IMR-90 (cell line): ENCODE results near the gene SHISAL2B. TPM values are rescaled to one million over a fixed set of nuclear protein-coding genes. Genes with fewer than 3 reads are reported as not detected.

Experiments used
- ATAC-seq: fragments of 200-7000 bp; cut with Tn5 transposase; 2 replicates; pipeline ENCODE4 v1.9.1; 2020; ENCODE audit warnings: low read depth, mild to moderate bottlenecking, moderate library complexity
- BruUV-seq: library from RNA; stranded (reverse); fragments of 400-500 nt; replicated peaks from 2 replicates; lab custom pipeline; 2021; lab: Mats Ljungman, UMichigan
- CTCF ChIA-PET: fragments of 300-600 bp; formaldehyde crosslinking; extraction: SDS; loops from one replicate; lab custom pipeline; 2021; ENCODE audit warnings: antibody characterized with exemption; lab: Yijun Ruan, JAX
- POLR2A ChIA-PET: fragments of 300-600 bp; sonication (Branson Sonifier 250); formaldehyde crosslinking; loops from one replicate; lab custom pipeline; 2022; ENCODE audit warnings: antibody characterized with exemption; ENCODE audit not compliant: unreplicated experiment; lab: Charles Lee
- DNase-seq: peaks from one replicate; pipeline ENCODE4 v3.0.0; 2013
- H2AFZ ChIP-seq: replicated peaks from 2 replicates; pipeline ENCODE3; 2013; ENCODE audit warnings: low read length, mild to moderate bottlenecking; ENCODE audit not compliant: poor library complexity
- H2AK5ac ChIP-seq: 2 replicates; pipeline ENCODE4 v1.6.1; 2013; ENCODE audit warnings: low read depth, low read length, inconsistent platforms
- H2AK9ac ChIP-seq: replicated peaks from 2 replicates; pipeline ENCODE3; 2013; ENCODE audit warnings: mild to moderate bottlenecking, low read depth, low read length, moderate library complexity; ENCODE audit not compliant: poor library complexity
- H2BK120ac ChIP-seq: 2 replicates; pipeline ENCODE4 v1.6.1; 2013; ENCODE audit warnings: low read depth, low read length, inconsistent platforms
- H2BK15ac ChIP-seq: 3 replicates; pipeline ENCODE4 v1.6.1; 2013; ENCODE audit warnings: low read depth, low read length, inconsistent platforms
- H2BK20ac ChIP-seq: 2 replicates; pipeline ENCODE4 v1.6.1; 2013; ENCODE audit warnings: low read depth, mild to moderate bottlenecking, inconsistent platforms, low read length, moderate library complexity
- H2BK5ac ChIP-seq: 2 replicates; pipeline ENCODE4 v1.6.1; 2013; ENCODE audit warnings: mild to moderate bottlenecking, low read depth, low read length, inconsistent platforms; ENCODE audit not compliant: poor library complexity, severe bottlenecking
- H3K14ac ChIP-seq: replicated peaks from 2 replicates; pipeline ENCODE4 v1.6.1; 2013; ENCODE audit warnings: low read depth, low read length, inconsistent platforms
- H3K18ac ChIP-seq: 2 replicates; pipeline ENCODE4 v1.6.1; 2013; ENCODE audit warnings: low read depth, low read length, control low read depth
- H3K23ac ChIP-seq: 2 replicates; pipeline ENCODE4 v1.6.1; 2013; ENCODE audit warnings: low read depth, low read length, inconsistent platforms
- H3K27ac ChIP-seq: 2 replicates; pipeline ENCODE4 v1.5.1; 2013; ENCODE audit warnings: mild to moderate bottlenecking, control low read depth, low read length; ENCODE audit not compliant: insufficient read depth
- H3K27me3 ChIP-seq: 2 replicates; pipeline ENCODE4 v1.6.1; 2013; ENCODE audit warnings: low read length; ENCODE audit not compliant: control insufficient read depth, insufficient read depth
- H3K36me3 ChIP-seq: 2 replicates; pipeline ENCODE4 v1.6.1; 2013; ENCODE audit warnings: low read length, mixed read lengths; ENCODE audit not compliant: control insufficient read depth, insufficient read depth
- H3K4ac ChIP-seq: 2 replicates; pipeline ENCODE4 v1.6.1; 2013; ENCODE audit warnings: low read depth, low read length, inconsistent platforms
- H3K4me1 ChIP-seq: 2 replicates; pipeline ENCODE4 v1.6.1; 2013; ENCODE audit warnings: low read length, mixed read lengths; ENCODE audit not compliant: control insufficient read depth, insufficient read depth
- H3K4me2 ChIP-seq: 2 replicates; pipeline ENCODE4 v1.6.1; 2013; ENCODE audit warnings: low read depth, mild to moderate bottlenecking, control low read depth, low read length, moderate library complexity
- H3K4me3 ChIP-seq: 2 replicates; pipeline ENCODE4 v1.5.1; 2013; ENCODE audit warnings: low read depth, mild to moderate bottlenecking, control low read depth, low read length, moderate library complexity; ENCODE audit not compliant: insufficient read depth
- H3K56ac ChIP-seq: 2 replicates; pipeline ENCODE4 v1.6.1; 2013; ENCODE audit warnings: low read length, inconsistent platforms; ENCODE audit not compliant: insufficient read depth; ENCODE audit errors: extremely low read depth
- H3K79me1 ChIP-seq, 2 experiments: 2 replicates each; pipeline ENCODE4 v1.6.1; 2013; ENCODE audit warnings: low read length in 2 of 2, inconsistent platforms in 1 of 2, low read depth in 1 of 2
- H3K9ac ChIP-seq: 2 replicates; pipeline ENCODE4 v1.6.1; 2013; ENCODE audit warnings: low read depth, low read length, control low read depth
- H3K9me1 ChIP-seq: 2 replicates; pipeline ENCODE4 v1.6.1; 2013; ENCODE audit warnings: low read length, inconsistent platforms; ENCODE audit not compliant: insufficient read depth
- H3K9me3 ChIP-seq: 2 replicates; pipeline ENCODE4 v1.6.1; 2013; ENCODE audit warnings: low read length; ENCODE audit not compliant: control insufficient read depth, insufficient read depth
- H4K20me1 ChIP-seq: 2 replicates; pipeline ENCODE4 v1.6.1; 2013; ENCODE audit warnings: low read length, inconsistent platforms; ENCODE audit not compliant: insufficient read depth
- H4K5ac ChIP-seq: 2 replicates; pipeline ENCODE4 v1.6.1; 2013; ENCODE audit warnings: mild to moderate bottlenecking, low read depth, low read length, control low read depth
- H4K8ac ChIP-seq, 2 experiments: 2 replicates each; pipeline ENCODE4 v1.6.1; 2013; ENCODE audit warnings: low read depth in 2 of 2, low read length in 2 of 2, control low read depth in 1 of 2, inconsistent platforms in 1 of 2
- H4K91ac ChIP-seq: 2 replicates; pipeline ENCODE4 v1.6.1; 2013; ENCODE audit warnings: low read depth, low read length, inconsistent platforms; ENCODE audit not compliant: insufficient read depth
- BHLHE40 ChIP-seq: fragments of 150-350 bp; IDR thresholded peaks from 2 replicates; pipeline ENCODE4 v1.6.1; 2016; ENCODE audit warnings: mild to moderate bottlenecking, low read depth, low read length
- MAFK ChIP-seq: IDR thresholded peaks from 2 replicates; pipeline ENCODE4 v1.6.1; 2012; ENCODE audit warnings: low read depth, low read length, improper control_type of control experiment
- MXI1 ChIP-seq: IDR thresholded peaks from 2 replicates; pipeline ENCODE4 v1.6.1; 2012; ENCODE audit warnings: low read depth, mild to moderate bottlenecking, low read length, moderate library complexity, borderline replicate concordance
- NFE2L2 ChIP-seq: fragments of 150-350 bp; IDR thresholded peaks from 2 replicates; pipeline ENCODE4 v1.6.1; 2016; ENCODE audit warnings: low read depth, mild to moderate bottlenecking, low read length
- RAD21 ChIP-seq: IDR thresholded peaks from 2 replicates; pipeline ENCODE4 v1.6.1; 2012; ENCODE audit warnings: low read length, improper control_type of control experiment
- RCOR1 ChIP-seq: IDR thresholded peaks from 2 replicates; pipeline ENCODE4 v1.6.1; 2012; ENCODE audit warnings: mild to moderate bottlenecking, low read length, improper control_type of control experiment; ENCODE audit not compliant: insufficient replicate concordance
- USF2 ChIP-seq: fragments of 150-350 bp; IDR thresholded peaks from 2 replicates; pipeline ENCODE4 v1.6.1; 2017; ENCODE audit warnings: mild to moderate bottlenecking, antibody characterized with exemption, low read length, low read depth
- WGBS, 2 experiments: methylation state at CpG; one replicate each; pipeline versions ENCODE4 v1.1.5 to v1.1.7; 2013; ENCODE audit warnings: missing lambda C conversion rate in 2 of 2; ENCODE audit not compliant: insufficient read length in 1 of 2; ENCODE audit errors: extremely low coverage in 2 of 2; 5-methylcytosine and 5-hydroxymethylcytosine counted together
- dilution Hi-C: fragments of 300-500 bp; cut with HindIII; formaldehyde crosslinking; loops from one replicate; pipeline ENCODE4 v1.14.3; 2018; ENCODE audit warnings: low sequenced_read_pairs; ENCODE audit not compliant: unreplicated experiment
- in situ Hi-C: fragments of 300-500 bp; cut with MboI; formaldehyde crosslinking; loops from 3 replicates; pipeline ENCODE4 v1.14.3; 2019; ENCODE audit warnings: low sequenced_read_pairs, inconsistent platforms, mixed read lengths
- intact Hi-C: fragments of 100-400 bp; cut with micrococcal nuclease; formaldehyde crosslinking; loops from 2 replicates; pipeline ENCODE4 v1.10.0; 2022
- polyA plus RNA-seq, 3 experiments: library from polyadenylated mRNA; depleted of rRNA; stranded (reverse); fragments of >200 nt; gene quantifications; 2 replicates each; pipeline ENCODE4 v1.2.3, GENCODE V29; 2012; ENCODE audit warnings: low replicate concordance in 1 of 3
- total RNA-seq: library from RNA; depleted of rRNA; stranded (reverse); fragments of >200 nt; gene quantifications from 2 replicates; pipeline ENCODE4 v1.2.3, GENCODE V29; 2012; rRNA removed

Gene SHISAL2B
- total and polyA plus RNA-seq, 2 of the 4 experiments (the other 2 are of a cell fraction), result not detected

DNA sequence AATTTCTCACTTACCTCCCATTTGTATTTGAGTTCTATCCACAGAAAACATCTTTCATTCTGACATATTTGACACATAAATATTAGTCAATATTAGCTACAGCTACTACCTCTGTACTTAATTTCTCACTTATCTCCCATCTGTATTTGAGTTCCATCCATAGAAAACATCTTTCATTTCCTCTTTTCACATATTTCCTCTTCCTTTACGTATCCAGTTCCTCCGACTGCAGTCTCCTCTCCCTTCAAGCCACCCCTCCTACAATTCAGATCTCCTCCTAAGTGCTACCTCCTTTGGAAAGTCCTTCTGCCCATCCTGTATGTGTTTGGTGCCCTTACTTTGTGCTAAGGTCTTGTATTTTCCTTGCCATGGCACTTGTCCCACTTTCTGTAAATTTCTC is 76.6 kb downstream of the SHISAL2B start:
- Histone ChIP-seq H3K9ac (0 out of 2 replicates have a peak overlapping the region, but pooled peaks have one; percentile 44), H3K4me1 (peaks cover 5% of the 10 kb centered on the region), H4K5ac (peak overlapping the region; percentile 51; the same call in 1 of the 2 replicates), H4K20me1 (no peaks in the 10 kb centered on the region; the same call in 1 of the 2 replicates), H3K56ac (no peak overlapping the region), H4K8ac (peak overlapping the region in 1 of 2 experiments; percentile 55; a peak in 1 of 4 replicates), H3K4me3 (peak overlapping the region; percentile 84; the same call in 1 of the 2 replicates), H2AK9ac (no peak overlapping the region), H2BK15ac (no peak overlapping the region), H3K79me1 (peaks cover 33 to 53% of the 10 kb centered on the region in 2 experiments), H3K4me2 (peak overlapping the region; percentile 94), H3K14ac (peak overlapping the region; percentile 51; the same call in 1 of the 2 replicates), H2AFZ (no peak overlapping the region), H3K23ac (peak overlapping the region; percentile 68), H3K4ac (no peak overlapping the region), H2AK5ac (no peak overlapping the region), H3K9me3 (no peaks in the 10 kb centered on the region), H4K91ac (peak overlapping the region; percentile 24; the same call in 1 of the 2 replicates), H3K36me3 (peaks cover 4% of the 10 kb centered on the region), H3K9me1 (peaks cover 13% of the 10 kb centered on the region), H3K27me3 (no peaks in the 10 kb centered on the region), H2BK120ac (no peak overlapping the region), H2BK5ac (no peak overlapping the region), H3K27ac (no peak overlapping the region), H2BK20ac (no peak overlapping the region), H3K18ac (no peak overlapping the region)
- ATAC-seq, result no peak
- no peak for DNase-seq
- WGBS, 2 experiments, result 100% methylated on average over 2 of the region's 2 CpGs; no CpG with 5 or more reads in 1 of the 2 experiments
- no TSS peak for BruUV-seq
- intact Hi-C loops (loop anchor here (5.0 kb wide), 1 partner anchor 130 kb away; no protein-coding TSS in a partner anchor), in situ Hi-C loops (no loop called here), dilution Hi-C loops (no loop called here)
- TF ChIP-seq NFE2L2, result no peak
- TF ChIP-seq MAFK, result no peak
- no peak for TF ChIP-seq RCOR1
- no peak for TF ChIP-seq RAD21
- TF ChIP-seq MXI1, result no peak
- no peak for TF ChIP-seq USF2
- no peak for TF ChIP-seq BHLHE40
- ChIA-PET POLR2A (no interaction called here), CTCF (no interaction called here)

Other genes with a start within 250 kb of the SHISAL2B start
- gene RGS7BP, start 184.5 kb upstream of the SHISAL2B start, total RNA-seq, result not detected in 2 replicates
- not detected in 2 replicates for gene RGS7BP, start 184.5 kb upstream of the SHISAL2B start, polyA plus RNA-seq (2012; rRNA removed)
- gene SREK1IP1, start 78.2 kb downstream of the SHISAL2B start, total RNA-seq, result 6.5 and 8.3 TPM in 2 replicates
- 3.3 TPM in 2 replicates for gene SREK1IP1, start 78.2 kb downstream of the SHISAL2B start, polyA plus RNA-seq (2012; rRNA removed)
- gene CWC27, start 78.4 kb downstream of the SHISAL2B start, total RNA-seq, result 13.3 and 34.4 TPM in 2 replicates
- 15.3 and 17.1 TPM in 2 replicates for gene CWC27, start 78.4 kb downstream of the SHISAL2B start, polyA plus RNA-seq (2012; rRNA removed)